HuH-7 (cell line): Measurements from ENCODE around the gene BTBD9.

Experiments used
- DNase-seq: peaks from one replicate; pipeline ENCODE4 v3.0.0; 2011; ENCODE audit warnings: low spot score

BTBD9 gene

DNA sequence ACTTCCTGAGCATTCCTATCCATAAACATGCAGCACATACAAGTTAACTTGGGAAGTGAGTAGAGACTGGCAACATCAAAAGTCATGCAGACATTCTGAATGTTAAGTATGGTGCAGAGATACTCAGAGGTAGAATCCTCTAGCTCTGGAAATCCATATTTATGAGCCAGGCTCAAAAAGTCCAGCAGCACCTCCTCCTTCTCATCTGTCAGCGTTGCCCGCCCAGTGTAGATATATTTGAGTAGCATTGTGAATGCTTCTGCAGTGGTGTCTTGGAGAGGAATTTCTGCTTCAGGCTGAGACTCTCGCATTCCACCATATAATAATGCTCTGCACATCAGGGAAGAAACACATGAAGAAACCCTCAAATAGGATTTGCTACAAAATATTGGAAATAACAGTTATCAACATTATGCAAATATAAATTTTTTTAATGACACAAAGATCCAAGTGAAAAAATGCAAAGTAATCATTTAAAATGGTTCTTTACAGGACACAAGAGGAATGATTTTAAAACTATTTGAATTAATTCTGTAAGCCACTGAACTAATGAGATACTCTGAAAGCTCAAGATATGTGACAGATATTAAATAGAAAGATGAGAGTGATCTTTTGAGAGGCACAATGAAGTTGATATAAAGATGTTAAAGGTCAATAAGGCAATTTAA is 45.6 kb downstream of the BTBD9 start:
- DNase-seq, result no peak

DNA sequence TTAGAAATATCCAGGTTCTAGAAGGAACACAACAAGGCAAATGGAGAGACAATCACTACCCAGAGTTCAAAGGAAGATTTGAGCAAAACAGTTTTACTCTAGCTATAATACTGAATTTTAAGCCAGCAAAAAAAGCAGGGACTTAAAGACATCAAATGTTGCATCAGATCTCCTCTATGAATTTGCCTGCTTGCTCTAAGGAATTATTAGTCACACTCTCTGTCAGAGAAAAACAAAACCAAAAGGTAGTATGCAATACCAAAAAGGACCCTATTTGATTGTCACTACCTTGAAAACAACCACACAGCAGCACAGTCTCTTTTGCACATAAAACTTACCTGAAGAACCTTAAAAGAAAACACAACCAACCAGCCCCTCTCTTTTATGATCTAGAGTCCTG is 46.3 kb downstream of the BTBD9 start:
- no peak for DNase-seq

DNA sequence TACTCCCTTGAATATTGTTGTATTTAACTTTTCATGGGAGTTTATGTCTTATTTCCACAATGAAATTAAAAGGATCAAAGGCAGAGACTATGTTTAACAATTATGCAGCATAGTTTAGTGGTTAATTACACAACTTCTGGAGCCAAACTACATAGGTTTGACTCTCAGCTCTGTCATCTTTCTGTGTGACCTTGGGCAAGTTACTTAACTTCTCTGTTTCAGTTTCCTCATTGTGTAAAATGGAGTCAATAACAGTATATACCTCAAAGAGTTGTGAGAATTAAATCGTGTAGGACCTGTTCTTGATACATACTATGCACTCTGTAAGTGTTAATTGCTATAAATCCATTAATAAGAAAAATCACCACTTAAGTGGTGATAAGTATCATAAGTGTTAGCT is 48.3 kb downstream of the BTBD9 start:
- DNase-seq, result no peak

DNA sequence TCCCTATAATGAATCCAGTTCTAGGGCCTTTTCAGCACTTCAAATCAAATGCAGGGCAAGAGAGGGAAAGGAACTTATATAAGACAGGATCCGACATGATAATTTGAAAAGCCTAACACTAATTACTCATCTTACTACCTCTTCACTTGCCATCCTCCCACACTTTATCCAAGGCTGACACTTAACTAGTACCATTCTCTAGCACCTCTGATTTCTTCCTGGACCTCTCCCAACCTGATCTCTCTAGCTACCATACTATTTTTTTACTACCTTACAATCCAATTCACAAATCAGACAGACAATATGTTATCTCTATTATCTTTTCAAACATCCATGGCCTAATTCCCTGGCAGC is 50.4 kb downstream of the BTBD9 start:
- no peak for DNase-seq

DNA sequence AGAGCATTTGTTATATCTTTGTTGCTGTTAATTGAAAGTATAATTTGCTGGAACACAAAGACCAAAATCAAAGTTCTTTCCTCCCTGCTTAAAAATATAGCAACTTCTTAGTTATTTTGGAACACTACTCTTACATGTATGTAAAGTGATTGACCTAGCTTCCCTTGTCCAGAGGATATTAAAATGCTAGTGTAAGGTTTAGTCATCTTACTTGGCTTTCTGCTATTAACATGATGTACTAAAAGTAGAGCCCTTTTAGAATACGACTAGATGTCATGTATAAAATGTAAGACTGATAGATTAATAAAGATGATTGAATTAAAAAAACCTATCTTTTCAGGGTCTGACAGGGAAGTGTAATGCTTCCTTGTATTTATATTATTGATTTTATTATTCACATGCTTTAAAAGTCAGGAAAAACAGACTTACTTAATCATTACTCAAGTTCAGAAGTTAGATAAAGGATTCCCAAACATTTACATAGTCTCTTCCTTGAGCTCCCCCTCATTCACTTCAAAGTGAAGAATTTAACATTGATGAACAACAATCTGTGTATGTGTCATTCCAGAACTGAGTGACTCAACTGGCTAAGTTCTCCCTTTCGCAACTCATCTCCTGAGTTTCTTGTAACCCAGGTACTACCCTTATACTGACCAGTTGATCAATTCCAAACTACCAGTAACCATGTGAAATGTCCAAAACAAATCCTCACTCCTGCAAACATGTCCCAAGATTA is 50.9 kb downstream of the BTBD9 start:
- DNase-seq, result no peak

DNA sequence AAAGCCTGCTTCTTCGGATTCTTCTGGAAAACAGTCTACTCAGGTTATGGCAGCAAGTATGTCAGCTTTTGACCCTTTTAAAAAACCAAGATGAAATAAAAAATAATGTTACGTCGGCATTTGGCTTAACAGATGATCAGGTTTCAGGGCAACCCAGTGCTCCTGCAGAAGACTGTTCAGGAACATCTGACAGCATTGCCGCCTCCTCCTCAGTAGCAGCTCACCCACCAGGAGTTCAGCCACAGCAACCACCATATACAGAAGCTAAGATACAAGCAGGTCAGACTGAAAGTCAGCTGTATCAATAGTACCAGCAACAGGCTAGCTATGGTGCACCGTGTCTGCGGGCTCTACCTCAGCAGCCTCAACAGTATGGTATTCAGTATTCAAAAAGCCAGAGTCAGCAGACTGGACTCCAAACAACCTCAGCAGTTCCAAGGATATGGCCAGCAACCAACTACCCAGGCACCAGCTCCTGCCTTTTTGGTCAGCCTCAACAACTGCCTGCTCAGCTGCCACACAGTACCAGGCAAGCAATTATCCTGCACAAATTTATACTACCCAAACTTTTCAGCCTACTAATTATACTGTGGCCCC is 51.9 kb downstream of the BTBD9 start:
- DNase-seq, result no peak

DNA sequence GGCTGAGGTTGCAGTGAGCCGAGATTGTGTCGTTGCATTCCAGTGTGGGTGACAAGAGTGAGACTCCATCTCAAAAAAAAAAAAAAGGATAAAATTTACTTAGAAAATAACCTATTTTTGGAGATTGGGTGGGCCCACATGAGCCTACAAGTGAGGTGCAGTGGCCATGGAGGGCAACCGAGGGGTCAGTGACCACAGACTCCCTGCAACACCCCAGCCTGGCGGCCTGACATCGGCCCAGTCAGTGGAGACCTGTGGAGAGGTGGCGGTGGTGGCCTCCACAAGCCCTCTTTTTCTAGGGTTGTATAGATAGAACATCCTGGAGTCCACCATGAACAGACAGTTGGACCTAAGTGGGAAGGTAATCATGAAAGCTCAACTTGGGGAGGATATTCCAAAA is 52.7 kb downstream of the BTBD9 start:
- no peak for DNase-seq

DNA sequence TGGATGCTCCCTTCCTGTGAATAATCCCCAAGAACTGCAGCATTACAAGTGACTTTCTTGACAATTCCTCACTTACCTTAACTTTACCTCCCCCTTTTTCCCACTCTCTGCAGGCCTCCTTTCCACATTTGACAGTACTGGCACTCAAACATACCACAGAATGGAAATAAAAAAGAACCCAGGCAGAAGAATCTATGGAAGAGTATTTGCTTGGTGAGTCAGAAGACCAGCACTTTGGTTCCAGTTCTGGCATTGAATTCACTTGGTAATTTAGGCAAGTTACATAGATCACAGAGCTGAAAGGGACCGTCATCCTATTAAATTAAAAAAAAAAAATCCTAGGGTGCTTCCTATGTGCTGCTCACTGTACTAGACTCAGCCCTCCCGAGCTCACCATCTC is 55.0 kb downstream of the BTBD9 start:
- DNase-seq, result no peak

DNA sequence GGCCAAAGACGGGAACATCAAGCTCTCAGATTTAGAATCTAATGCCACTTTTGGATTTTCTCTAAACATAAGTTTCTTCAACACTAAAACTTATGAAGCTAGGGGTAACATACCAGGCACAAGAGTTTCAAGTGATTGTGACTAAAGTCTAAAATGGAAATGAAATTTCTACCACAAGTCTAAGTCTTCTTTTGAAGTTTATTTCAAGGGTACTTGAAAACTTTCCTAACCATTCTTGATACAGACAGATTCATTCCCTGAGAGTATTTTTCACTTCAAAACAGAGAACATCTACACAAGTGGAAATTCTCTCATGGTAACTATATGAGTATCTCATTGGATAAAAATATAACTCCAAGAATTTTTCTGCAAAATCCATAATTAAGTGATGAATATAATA is 56.2 kb downstream of the BTBD9 start:
- DNase-seq, result no peak

DNA sequence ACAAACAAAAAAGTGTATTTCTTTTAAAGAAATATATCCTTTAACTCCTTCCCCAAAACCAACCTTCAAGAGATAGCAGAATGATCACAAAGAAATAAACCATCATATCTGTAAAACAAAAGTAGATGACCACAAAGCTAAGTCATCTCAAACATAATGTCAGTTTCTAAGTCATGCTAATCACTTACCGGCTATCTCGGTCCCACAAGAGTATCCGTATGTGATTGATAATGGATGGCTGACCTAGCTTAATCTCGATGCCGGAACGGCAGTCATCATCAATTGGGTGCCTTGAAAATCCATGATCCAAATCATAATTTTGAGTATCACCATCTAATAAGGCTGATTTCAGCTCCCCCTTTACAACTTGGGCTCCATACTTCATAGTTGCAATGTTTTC is 59.7 kb downstream of the BTBD9 start:
- no peak for DNase-seq

DNA sequence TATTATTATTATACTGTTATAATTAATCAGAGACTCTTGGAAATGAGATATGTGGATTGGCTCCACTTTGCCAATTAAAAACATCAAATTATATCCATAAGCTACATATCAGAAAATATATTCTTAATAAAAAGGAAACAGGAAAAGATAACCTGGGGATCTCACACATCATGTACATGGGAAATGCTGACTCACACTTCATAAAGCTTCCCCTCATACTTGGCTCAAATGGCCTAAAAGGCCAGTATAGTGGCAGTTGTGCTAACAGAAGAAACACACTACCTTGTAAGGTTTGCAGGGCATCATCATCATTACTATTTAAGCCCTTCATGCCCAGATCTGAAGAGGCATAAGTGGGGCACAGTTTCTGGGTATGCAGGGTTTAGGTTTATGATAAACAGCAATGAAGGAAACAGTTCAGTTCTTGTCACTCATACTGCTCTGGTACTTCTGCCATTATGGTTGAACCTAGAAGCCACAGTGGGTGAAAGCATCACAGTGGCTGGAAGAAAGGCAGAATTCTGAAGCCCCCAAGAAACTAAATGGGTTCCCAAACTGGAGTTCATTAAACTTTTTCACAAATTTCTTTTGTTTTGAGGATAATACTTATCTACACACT is 60.6 kb downstream of the BTBD9 start:
- DNase-seq, result no peak

DNA sequence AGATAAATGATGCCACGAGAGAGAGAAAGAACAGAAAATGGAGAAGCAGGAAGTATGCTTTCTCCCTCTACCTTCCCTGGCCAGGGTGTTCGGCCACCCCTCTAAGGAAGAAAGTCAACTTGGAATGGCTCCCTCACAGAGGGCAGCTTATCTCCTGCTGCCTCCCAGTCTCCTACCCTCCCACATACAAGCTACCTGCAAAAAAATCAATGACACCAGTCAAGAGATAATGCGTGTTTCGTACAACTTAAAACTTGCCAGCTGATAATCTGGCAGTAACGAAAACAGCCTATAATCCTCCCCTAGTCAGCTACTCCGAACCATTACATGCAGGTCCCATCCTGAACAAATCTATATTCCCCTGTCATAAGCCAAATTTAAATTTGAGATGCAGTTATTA is 61.7 kb downstream of the BTBD9 start:
- DNase-seq, result no peak

DNA sequence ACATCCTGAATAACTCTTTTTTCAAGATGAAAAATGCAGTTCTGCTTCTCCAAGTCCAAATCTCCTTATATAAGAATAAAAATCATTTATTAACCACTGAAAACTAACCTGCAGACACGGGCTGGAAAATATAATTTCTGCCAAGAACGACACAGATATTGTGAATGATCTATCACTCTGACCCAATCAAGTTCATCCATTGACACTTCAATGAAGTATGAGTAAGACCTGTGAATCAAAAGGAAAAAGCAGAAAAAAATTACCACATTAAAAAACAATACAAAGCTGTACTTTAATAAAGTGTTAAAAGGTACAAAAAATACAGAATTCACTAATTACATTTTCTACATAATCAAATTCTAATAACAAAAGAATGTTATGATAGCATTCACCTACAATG is 62.2 kb downstream of the BTBD9 start:
- no peak for DNase-seq

DNA sequence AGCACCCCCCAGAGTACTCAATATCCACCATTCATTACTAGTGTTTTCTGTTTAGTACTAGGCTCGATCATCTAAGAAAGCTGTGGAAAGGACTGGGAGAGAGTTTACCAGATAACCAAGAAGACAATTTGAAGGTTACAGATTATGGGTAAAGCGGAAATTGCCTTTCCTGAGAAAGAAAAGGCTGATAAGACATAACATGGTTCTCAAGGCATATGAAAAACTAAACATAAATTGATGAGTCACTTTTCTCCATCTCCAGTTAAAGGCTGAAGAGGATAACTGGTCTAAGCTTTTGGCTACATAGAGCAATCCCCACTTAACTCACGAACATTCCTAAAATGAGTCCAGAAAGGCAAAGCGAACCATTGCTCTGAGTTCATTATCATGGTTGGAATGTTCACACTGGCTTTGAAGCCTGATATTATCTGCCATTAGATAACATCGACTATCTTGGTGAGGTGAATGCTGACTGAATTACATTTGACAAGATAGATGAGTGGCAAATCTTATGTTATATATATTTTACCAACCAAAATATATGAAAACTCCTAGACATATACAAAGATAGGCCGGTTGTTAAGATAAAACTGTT is 65.8 kb downstream of the BTBD9 start:
- DNase-seq, result no peak

DNA sequence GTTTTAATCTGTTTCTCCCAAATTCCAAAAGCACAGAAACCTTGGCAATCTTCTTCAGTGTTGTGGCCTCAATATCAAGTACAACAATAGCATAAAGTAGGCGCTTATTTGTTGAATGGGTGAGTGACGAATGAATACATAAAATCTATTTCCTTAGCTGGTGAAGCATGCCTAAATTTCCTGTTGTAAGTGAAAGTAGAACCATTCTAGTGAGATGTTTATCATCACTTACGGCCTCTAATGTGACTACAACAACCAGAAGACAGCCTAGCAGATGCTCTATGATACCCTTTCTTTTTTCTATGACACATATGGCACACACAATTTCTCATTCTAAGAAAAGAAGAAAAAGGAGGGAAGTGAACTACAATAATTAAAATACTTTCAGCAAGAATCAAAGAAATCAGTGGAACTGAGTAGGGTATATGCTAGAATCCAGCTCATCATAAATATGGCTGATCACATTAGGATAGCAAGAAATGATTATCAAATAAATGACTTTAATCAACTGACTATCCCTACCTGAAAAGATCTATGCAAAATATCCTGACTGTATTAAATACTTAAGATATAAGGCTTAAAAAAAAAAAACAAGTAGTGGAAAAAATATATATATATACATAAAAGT is 67.4 kb downstream of the BTBD9 start:
- no peak for DNase-seq

DNA sequence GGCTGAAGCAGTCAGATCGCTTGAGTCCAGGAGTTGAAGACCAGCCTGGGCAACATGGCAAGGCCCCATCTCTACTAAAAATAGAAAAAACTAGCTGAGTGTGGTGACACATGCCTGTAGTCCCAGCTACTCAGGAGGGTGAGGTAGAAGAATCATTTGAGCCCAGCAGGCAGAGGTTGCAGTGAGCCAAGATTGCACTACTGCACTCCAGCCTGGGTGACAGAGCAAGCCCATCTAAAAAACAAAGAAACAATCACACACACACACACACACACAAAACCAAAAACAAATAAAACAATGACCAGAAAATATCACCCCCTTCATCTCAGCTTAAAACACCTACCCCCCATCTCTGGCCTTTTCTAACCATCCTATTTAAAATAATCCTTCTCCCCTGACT is 68.0 kb downstream of the BTBD9 start:
- DNase-seq, result no peak

DNA sequence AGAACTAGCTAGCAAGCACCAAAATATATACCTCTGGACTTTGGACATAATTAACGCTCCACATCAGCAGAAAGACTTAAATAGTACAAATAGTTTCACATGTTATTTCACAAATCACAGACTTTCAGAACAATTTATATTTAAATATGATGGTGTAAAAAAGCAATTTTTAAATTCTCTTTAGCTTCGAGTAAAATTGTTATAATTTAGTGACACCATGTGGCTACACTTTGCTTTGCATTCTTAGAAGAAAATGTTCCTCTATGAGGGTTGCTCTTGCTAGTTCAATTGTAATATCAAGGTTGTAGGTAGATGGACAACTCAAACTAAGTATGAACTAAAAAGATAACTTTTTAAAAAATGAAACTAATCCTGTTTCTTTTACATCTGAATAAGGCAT is 69.0 kb downstream of the BTBD9 start:
- no peak for DNase-seq

DNA sequence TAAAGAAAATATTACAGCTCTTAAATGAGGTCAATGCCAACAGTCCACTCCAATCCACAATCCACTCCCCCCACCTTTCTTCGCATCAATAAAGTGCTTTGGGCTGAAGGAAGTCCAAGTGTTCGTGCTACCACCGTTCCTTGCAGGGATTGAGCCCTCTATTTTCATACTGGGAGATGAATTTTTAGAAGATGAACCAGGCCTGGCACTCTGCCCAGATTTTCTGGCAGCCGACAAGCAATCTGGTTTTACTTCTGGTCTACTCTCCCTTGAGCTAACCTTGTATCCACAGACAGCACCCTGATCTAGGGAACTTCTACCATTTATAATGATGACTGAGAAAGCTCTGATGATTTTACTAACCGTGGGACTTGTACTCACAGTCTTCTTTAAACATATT is 72.3 kb downstream of the BTBD9 start:
- no peak for DNase-seq

DNA sequence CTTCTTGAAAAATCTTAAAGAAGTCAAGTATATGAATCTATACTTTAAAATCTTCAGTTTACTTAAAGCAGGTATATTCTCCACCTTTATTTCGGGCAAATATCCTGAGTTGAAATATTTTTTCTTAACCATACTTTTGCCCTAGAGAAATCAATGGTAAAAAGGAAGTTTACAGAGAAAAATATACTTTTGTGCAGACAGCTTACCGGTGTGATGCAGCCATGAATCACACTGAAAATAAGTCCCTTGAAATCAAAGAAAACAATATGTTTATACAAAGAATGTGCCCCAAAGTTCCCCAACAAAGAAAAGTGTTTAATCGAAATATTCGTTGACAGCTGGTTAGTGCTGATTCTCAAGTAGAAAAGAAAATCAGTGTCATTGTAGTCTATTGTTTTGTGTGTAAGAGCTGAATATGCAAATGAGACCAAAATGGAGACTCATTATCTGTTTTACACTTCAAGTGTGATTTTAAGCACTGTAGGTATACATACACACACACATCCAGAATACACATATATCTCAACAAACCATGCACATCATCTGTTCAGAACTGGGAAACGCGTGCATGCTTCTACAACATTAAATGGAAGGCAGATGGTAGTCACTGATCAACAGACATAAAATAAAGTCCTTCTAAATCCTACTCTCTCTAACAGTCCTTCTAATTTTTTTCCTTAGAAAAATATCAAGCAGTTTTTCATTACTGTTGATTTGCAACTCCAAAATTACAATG is 73.3 kb downstream of the BTBD9 start:
- no peak for DNase-seq

DNA sequence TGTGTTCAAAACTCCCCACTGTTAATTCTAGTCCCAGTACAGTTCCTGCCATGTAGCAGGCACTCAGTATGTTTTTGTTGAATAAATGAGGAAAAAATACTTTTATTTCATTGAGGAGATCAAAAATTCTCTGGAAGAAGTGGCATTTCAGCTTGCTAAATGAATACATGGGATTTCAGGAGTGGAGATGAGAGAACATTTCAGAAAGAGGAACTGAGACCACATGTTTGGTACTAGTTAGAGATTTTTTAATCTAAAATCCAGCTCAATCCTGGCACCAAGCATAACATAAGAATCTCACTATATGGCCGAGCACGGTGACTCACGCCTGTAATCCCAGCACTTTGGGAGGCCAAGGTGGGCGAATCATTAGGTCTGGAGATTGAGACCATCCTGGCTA is 75.4 kb downstream of the BTBD9 start:
- no peak for DNase-seq

DNA sequence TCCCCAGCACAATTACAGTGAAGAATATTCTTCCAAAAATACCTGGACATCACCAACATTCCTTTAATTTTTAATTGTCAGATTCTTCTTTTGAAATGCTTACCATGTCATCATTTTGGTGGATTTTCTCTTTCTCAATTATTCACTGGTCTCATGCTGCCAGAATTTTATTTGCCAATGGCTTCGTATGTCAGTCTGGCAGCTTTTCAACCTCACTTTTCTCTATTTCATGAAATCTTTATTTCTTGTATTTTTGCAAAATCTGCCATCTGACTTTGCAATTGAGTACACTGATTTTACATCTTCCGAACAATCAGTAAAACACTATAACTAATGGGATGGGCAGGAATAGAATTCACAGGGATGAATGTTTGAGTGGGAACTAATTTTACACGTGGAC is 84.1 kb downstream of the BTBD9 start:
- DNase-seq, result no peak
